HEK293 (cell line): Measurements from ENCODE around the gene SLMAP.

ENCODE experiments used
- FEZF1 ChIP-seq: fragments of 450-650 bp; formaldehyde crosslinking; IDR thresholded peaks from 2 replicates; pipeline ENCODE4 v1.5.1; 2016; ENCODE audit warnings: missing biosample characterization, missing genetic modification characterization
- GLI2 ChIP-seq: fragments of 450-650 bp; formaldehyde crosslinking; IDR thresholded peaks from 2 replicates; pipeline ENCODE4; 2017; ENCODE audit warnings: missing biosample characterization, missing genetic modification characterization, low read depth, borderline replicate concordance
- GLIS2 ChIP-seq: fragments of 450-650 bp; formaldehyde crosslinking; IDR thresholded peaks from 2 replicates; pipeline ENCODE4 v1.5.1; 2016; ENCODE audit warnings: missing biosample characterization, missing genetic modification characterization
- IKZF3 ChIP-seq: fragments of 450-650 bp; IDR thresholded peaks from 2 replicates; pipeline ENCODE4 v1.5.0; 2018; ENCODE audit warnings: missing biosample characterization, mild to moderate bottlenecking, missing genetic modification characterization, moderate library complexity
- KLF17 ChIP-seq: fragments of 450-650 bp; formaldehyde crosslinking; IDR thresholded peaks from 2 replicates; pipeline ENCODE4 v1.5.1; 2016; ENCODE audit warnings: missing biosample characterization, missing genetic modification characterization
- MZF1 ChIP-seq: fragments of 450-650 bp; formaldehyde crosslinking; IDR thresholded peaks from 2 replicates; pipeline ENCODE4 v1.5.1; 2017; ENCODE audit warnings: missing biosample characterization, missing genetic modification characterization, borderline replicate concordance
- PATZ1 ChIP-seq: fragments of 450-650 bp; formaldehyde crosslinking; IDR thresholded peaks from 2 replicates; pipeline ENCODE4 v1.5.1; 2016; ENCODE audit warnings: missing biosample characterization, missing genetic modification characterization
- PRDM1 ChIP-seq: fragments of 450-650 bp; formaldehyde crosslinking; IDR thresholded peaks from 2 replicates; pipeline ENCODE4; 2016; ENCODE audit warnings: missing biosample characterization, missing genetic modification characterization
- TRIM28 ChIP-seq: IDR thresholded peaks from 2 replicates; pipeline ENCODE4 v1.6.1; 2011; ENCODE audit warnings: low read length, control low read depth, borderline replicate concordance
- YY2 ChIP-seq: fragments of 450-650 bp; formaldehyde crosslinking; IDR thresholded peaks from 2 replicates; pipeline ENCODE4 v1.5.1; 2016; ENCODE audit warnings: missing biosample characterization, missing genetic modification characterization
- ZBTB48 ChIP-seq: fragments of 450-650 bp; formaldehyde crosslinking; IDR thresholded peaks from 2 replicates; pipeline ENCODE4 v1.5.1; 2016; ENCODE audit warnings: missing biosample characterization, missing genetic modification characterization
- ZBTB7A ChIP-seq: fragments of 450-650 bp; formaldehyde crosslinking; IDR thresholded peaks from 2 replicates; pipeline ENCODE4 v1.5.1; 2016; ENCODE audit warnings: low read depth, missing biosample characterization, missing genetic modification characterization
- ZFP69B ChIP-seq: fragments of 450-650 bp; formaldehyde crosslinking; IDR thresholded peaks from 2 replicates; pipeline ENCODE4 v1.5.1; 2016; ENCODE audit warnings: missing biosample characterization, missing genetic modification characterization
- ZIC2 ChIP-seq: fragments of 450-650 bp; formaldehyde crosslinking; IDR thresholded peaks from 2 replicates; pipeline ENCODE4 v1.5.1; 2016; ENCODE audit warnings: missing biosample characterization, missing genetic modification characterization
- ZNF140 ChIP-seq: fragments of 450-650 bp; formaldehyde crosslinking; IDR thresholded peaks from 2 replicates; pipeline ENCODE4 v1.5.1; 2016; ENCODE audit warnings: missing biosample characterization, missing genetic modification characterization
- ZNF146 ChIP-seq: fragments of 450-650 bp; formaldehyde crosslinking; IDR thresholded peaks from 2 replicates; pipeline ENCODE4 v1.5.1; 2016; ENCODE audit warnings: missing biosample characterization, missing genetic modification characterization
- ZNF221 ChIP-seq: fragments of 450-650 bp; formaldehyde crosslinking; IDR thresholded peaks from 2 replicates; pipeline ENCODE4 v1.5.1; 2017; ENCODE audit warnings: missing biosample characterization, missing genetic modification characterization, borderline replicate concordance
- ZNF239 ChIP-seq: fragments of 450-650 bp; formaldehyde crosslinking; IDR thresholded peaks from 2 replicates; pipeline ENCODE4 v1.5.1; 2016; ENCODE audit warnings: missing biosample characterization, missing genetic modification characterization
- ZNF366 ChIP-seq: fragments of 450-650 bp; formaldehyde crosslinking; conservative IDR thresholded peaks from 2 replicates; pipeline ENCODE4 v1.5.1; 2016; ENCODE audit warnings: missing biosample characterization, missing genetic modification characterization
- ZNF488 ChIP-seq: fragments of 450-650 bp; formaldehyde crosslinking; IDR thresholded peaks from 2 replicates; pipeline ENCODE4 v1.5.1; 2016; ENCODE audit warnings: missing biosample characterization, missing genetic modification characterization
- ZNF501 ChIP-seq: fragments of 450-650 bp; formaldehyde crosslinking; IDR thresholded peaks from 2 replicates; pipeline ENCODE4 v1.5.1; 2016; ENCODE audit warnings: missing biosample characterization, missing genetic modification characterization
- ZNF621 ChIP-seq: fragments of 450-650 bp; formaldehyde crosslinking; IDR thresholded peaks from 2 replicates; pipeline ENCODE4 v1.5.1; 2017; ENCODE audit warnings: missing biosample characterization, missing genetic modification characterization
- ZNF747 ChIP-seq: fragments of 450-650 bp; formaldehyde crosslinking; IDR thresholded peaks from 2 replicates; pipeline ENCODE4 v1.5.1; 2016; ENCODE audit warnings: missing biosample characterization, missing genetic modification characterization
- ZNF768 ChIP-seq: fragments of 450-650 bp; formaldehyde crosslinking; IDR thresholded peaks from 2 replicates; pipeline ENCODE4 v1.5.1; 2018; ENCODE audit warnings: missing biosample characterization, mild to moderate bottlenecking, missing genetic modification characterization
- ZNF785 ChIP-seq: fragments of 450-650 bp; formaldehyde crosslinking; IDR thresholded peaks from 2 replicates; pipeline ENCODE4 v1.5.1; 2016; ENCODE audit warnings: missing biosample characterization, missing genetic modification characterization
- ZSCAN23 ChIP-seq: fragments of 450-650 bp; formaldehyde crosslinking; IDR thresholded peaks from 2 replicates; pipeline ENCODE4 v1.5.1; 2016; ENCODE audit warnings: missing biosample characterization, missing genetic modification characterization
- ZSCAN5A ChIP-seq: fragments of 450-650 bp; formaldehyde crosslinking; IDR thresholded peaks from 2 replicates; pipeline ENCODE4 v1.5.1; 2016; ENCODE audit warnings: missing biosample characterization, missing genetic modification characterization
- TF ChIP-seq, protein P1 (sequence below): fragments of 450-650 bp; formaldehyde crosslinking; IDR thresholded peaks from 2 replicates; pipeline ENCODE4 v1.5.1; 2016; ENCODE audit warnings: missing biosample characterization, missing genetic modification characterization
- TF ChIP-seq, protein P2 (sequence below): fragments of 450-650 bp; formaldehyde crosslinking; IDR thresholded peaks from 2 replicates; pipeline ENCODE4 v1.5.1; 2016; ENCODE audit warnings: missing biosample characterization, missing genetic modification characterization
- TF ChIP-seq, protein P3 (sequence below): fragments of 450-650 bp; IDR thresholded peaks from 2 replicates; pipeline ENCODE4 v1.5.1; 2018; ENCODE audit warnings: missing biosample characterization, mild to moderate bottlenecking, missing genetic modification characterization

Gene SLMAP

DNA sequence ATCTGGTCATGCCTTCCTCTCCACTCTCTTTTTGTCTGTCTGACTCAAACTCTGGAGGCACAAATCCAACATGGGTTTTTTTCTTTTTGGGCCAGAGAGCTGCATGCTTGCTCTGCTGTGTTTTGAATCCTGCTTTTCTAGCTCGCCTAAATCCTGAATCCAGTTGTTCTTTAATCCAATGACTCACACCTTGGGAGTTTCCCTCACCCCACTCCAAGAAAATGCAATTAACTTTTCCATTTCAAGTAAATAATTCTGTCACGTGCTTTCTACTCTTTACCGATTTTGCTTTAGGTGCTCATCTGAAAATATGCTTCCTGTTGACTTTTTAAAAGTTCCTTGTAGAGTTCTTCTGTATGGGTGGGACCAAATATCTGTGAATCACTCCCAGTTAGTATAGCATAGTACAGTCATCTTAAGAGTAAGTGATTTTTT, 47.6 kb downstream of the SLMAP start (continued):
- 0 out of 2 replicates have a peak, but pooled peaks have one; percentile 31 for TF ChIP-seq ZSCAN23 (tag by site-specific recombination)
- TF ChIP-seq ZNF146 (tag by site-specific recombination), result no peak
- peak; percentile 76 for TF ChIP-seq ZNF366 (tag by site-specific recombination)
- TF ChIP-seq ZNF488, result no peak
- no peak for TF ChIP-seq ZNF768
- TF ChIP-seq MZF1, result peak; percentile 48; the same call in 1 of the 2 replicates
- no peak for TF ChIP-seq ZNF785 (tag by site-specific recombination)
- no peak for TF ChIP-seq GLIS2 (tag by site-specific recombination)
- peak; percentile 70 for TF ChIP-seq PATZ1 (tag by site-specific recombination)
- no peak for TF ChIP-seq TRIM28
- no peak for TF ChIP-seq FEZF1 (tag by site-specific recombination)
- 0 out of 2 replicates have a peak, but pooled peaks have one; percentile 57 for TF ChIP-seq ZFP69B
- TF ChIP-seq, protein P1, sequence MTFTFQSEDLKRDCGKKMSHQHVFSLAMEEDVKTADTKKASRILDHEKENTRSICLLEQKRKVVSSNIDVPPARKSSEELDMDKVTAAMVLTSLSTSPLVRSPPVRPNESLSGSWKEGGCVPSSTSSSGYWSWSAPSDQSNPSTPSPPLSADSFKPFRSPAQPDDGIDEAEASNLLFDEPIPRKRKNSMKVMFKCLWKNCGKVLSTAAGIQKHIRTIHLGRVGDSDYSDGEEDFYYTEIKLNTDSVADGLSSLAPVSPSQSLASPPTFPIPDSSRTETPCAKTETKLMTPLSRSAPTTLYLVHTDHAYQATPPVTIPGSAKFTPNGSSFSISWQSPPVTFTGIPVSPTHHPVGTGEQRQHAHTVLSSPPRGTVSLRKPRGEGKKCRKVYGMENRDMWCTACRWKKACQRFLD (tag by site-specific recombination), result no peak
- no peak for TF ChIP-seq ZNF239 (tag by site-specific recombination)
- no peak for TF ChIP-seq ZNF221 (tag by site-specific recombination)
- peak; percentile 68; the same call in 1 of the 2 replicates for TF ChIP-seq IKZF3 (tag by site-specific recombination)
- TF ChIP-seq ZNF501, result no peak; the same call in 1 of the 2 replicates
- TF ChIP-seq, protein P2, sequence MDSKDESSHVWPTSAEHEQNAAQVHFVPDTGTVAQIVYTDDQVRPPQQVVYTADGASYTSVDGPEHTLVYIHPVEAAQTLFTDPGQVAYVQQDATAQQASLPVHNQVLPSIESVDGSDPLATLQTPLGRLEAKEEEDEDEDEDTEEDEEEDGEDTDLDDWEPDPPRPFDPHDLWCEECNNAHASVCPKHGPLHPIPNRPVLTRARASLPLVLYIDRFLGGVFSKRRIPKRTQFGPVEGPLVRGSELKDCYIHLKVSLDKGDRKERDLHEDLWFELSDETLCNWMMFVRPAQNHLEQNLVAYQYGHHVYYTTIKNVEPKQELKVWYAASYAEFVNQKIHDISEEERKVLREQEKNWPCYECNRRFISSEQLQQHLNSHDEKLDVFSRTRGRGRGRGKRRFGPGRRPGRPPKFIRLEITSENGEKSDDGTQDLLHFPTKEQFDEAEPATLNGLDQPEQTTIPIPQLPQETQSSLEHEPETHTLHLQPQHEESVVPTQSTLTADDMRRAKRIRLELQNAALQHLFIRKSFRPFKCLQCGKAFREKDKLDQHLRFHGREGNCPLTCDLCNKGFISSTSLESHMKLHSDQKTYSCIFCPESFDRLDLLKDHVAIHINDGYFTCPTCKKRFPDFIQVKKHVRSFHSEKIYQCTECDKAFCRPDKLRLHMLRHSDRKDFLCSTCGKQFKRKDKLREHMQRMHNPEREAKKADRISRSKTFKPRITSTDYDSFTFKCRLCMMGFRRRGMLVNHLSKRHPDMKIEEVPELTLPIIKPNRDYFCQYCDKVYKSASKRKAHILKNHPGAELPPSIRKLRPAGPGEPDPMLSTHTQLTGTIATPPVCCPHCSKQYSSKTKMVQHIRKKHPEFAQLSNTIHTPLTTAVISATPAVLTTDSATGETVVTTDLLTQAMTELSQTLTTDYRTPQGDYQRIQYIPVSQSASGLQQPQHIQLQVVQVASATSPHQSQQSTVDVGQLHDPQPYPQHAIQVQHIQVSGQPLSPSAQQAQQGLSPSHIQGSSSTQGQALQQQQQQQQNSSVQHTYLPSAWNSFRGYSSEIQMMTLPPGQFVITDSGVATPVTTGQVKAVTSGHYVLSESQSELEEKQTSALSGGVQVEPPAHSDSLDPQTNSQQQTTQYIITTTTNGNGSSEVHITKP, result peak; percentile 66
- TF ChIP-seq ZBTB7A (tag by site-specific recombination), result no peak
- TF ChIP-seq KLF17, result peak; percentile 78; the same call in 1 of the 2 replicates
- no peak for TF ChIP-seq ZNF747
- no peak for TF ChIP-seq ZNF621 (tag by site-specific recombination)
- TF ChIP-seq ZNF140 (tag by site-specific recombination), result no peak
- no peak for TF ChIP-seq YY2 (tag by site-specific recombination)
- TF ChIP-seq ZIC2 (tag by site-specific recombination), result no peak
- 0 out of 2 replicates have a peak, but pooled peaks have one; percentile 25 for TF ChIP-seq ZSCAN5A
- TF ChIP-seq, protein P3, sequence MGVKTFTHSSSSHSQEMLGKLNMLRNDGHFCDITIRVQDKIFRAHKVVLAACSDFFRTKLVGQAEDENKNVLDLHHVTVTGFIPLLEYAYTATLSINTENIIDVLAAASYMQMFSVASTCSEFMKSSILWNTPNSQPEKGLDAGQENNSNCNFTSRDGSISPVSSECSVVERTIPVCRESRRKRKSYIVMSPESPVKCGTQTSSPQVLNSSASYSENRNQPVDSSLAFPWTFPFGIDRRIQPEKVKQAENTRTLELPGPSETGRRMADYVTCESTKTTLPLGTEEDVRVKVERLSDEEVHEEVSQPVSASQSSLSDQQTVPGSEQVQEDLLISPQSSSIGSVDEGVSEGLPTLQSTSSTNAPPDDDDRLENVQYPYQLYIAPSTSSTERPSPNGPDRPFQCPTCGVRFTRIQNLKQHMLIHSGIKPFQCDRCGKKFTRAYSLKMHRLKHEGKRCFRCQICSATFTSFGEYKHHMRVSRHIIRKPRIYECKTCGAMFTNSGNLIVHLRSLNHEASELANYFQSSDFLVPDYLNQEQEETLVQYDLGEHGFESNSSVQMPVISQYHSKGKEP (tag by site-specific recombination), result peak; percentile 75; the same call in 1 of the 2 replicates
- TF ChIP-seq ZBTB48, result no peak
- TF ChIP-seq PRDM1 (tag by site-specific recombination), result peak; percentile 77
- no peak for TF ChIP-seq GLI2 (tag by site-specific recombination)
